ENCODE measurements around the gene PCDHGB2.
"Not testable (repeated sequence)": the region's sequence is repeated elsewhere in the genome, so short reads cannot be mapped to it uniquely, and the experiment has no call there.

Gene PCDHGB2

GRCh38 chr5:141359790-141360426 lies at the start of gene PCDHGB2:
PCDHGB2 (plus strand) TSS chr5:141359994; CDS start chr5:141360136, 142 bp downstream.
- DNase-seq, result peak; percentile 14

DNA sequence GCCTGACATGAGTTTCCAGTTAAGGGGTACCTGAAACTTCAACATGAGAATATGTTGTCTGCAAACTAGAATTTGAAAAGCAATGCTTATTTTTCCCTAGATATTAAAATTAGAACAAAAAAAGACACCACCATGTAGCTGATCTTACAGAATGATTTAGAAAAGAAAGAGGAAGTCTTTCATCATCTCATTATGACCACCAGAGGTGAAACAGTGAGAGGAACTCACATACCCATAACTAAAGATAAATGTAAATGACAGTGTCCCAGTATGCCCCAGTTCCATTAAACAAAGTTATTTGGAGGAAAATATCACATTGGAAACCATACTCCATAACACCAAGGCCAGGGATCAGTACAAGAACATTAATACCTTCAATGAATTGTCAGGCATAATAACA lies 46.1 kb upstream of the PCDHGB2 start:
- no peak for DNase-seq

DNA sequence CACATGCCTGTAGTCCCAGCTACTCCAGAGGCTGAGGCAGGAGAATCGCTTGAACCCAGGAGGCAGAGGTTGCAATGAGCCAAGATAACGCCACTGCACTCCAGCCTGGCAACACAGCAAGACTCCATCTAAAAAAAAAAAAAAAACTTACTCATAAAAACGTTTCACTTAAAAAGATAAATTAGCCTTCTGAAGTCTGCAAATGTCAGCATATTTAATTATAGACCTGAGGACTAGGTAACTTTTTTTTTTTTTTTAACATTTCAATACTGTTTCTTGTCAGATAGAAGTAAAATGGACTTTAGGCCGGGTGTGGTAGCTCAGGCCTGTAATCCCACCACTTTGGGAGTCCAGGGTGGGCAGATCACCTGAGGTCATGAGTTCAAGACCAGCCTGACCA lies 42.8 kb upstream of the PCDHGB2 start:
- DNase-seq, result not testable (repeated sequence)

- peak; percentile 53 for DNase-seq
These were observed 40.6 kb upstream of the PCDHGB2 start for GRCh38 chr5:141319202-141319601.

GRCh38 chr5:141319699-141320098 lies 40.1 kb upstream of the PCDHGB2 start:
- DNase-seq, result no peak

DNA sequence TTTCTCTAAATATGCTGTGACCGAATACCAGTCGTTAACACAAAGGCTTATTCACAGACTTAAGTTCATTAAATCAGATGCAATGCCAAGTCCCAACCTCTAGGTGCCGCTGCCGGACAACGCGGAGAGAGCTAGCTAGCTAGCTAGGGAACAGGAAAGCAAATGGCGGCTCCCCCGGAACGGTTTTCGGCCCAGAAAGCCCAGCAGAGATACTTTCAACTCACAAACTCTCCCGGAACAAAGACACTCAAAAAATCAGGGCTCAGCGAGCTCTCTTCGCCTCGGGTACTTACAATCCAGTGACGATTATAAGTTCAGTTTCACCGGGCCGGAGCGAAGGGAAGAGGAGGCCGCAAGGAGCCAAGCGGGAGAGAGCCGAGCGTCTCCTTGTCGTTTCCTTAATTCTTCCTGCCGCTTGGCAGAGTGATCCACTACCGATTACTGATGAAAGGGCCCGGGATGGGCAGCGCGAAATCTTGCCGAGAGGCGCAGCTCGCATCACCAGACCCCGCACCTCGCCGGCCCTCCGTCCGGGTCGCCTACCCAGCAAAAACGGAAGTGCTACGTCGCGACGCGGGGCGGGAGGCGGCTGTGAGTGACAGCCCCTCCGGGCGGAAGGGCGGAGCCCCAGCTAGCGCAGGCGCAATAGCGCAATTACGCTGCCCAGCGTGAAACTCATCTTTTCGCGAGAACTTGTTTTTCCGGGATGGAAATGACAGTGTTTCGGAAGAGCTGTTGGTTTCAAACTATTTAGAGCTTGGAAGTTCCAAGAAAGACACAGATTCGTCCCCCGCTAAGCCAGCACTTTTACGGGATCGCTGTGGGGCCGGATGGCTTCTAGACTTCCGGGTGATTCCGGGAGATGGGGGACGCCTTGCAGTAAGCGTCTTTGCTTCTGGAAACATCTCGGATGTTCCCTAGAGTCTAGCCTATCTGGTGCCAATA lies 39.3 kb upstream of the PCDHGB2 start, which contains the start of gene TAF7:
Gene TAF7 (minus strand): TSS at position 560 of the 945 bp plus-strand sequence. CDS start 740 bp downstream, outside the sequence.
- peak; percentile 85 for DNase-seq

GRCh38 chr5:141322261-141322660 lies 37.5 kb upstream of the PCDHGB2 start:
- DNase-seq, result no peak

DNA sequence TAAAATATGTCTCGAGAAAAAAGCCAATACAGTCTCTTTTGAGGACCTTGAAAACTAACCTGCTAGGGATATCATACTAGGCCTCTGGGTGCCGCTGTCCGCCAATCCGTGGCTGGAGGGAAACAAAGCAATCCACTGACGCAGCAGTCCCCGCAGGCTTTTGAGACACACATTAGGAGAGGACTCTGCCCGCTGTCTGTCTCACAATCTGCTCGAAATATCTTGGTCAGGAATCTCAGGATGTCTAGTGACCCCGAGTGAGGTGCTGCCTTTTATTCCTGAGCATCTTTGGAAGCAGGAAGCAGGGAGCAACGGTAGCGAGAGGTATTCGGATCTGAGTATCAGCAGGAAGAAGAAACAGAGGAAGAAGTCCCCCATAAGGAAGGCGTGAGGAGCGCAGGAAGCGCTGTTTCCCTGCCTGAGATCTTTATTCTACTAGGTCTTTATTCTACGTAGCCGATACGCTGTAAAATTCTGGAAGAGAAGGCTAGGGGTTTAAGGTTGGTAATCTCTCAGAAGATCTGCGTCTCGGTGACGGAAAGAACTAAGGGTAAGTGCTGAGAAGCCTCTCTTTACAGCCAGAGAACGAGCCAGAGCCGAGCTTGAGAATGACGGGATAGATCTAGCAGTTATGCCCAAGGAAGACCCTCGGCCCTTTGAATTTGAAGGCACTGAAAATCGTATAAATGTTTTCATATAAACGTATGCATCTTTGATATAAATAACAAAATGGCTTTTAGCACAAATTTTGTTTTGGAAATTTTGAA lies 33.5 kb upstream of the PCDHGB2 start:
- DNase-seq, result no peak

DNA sequence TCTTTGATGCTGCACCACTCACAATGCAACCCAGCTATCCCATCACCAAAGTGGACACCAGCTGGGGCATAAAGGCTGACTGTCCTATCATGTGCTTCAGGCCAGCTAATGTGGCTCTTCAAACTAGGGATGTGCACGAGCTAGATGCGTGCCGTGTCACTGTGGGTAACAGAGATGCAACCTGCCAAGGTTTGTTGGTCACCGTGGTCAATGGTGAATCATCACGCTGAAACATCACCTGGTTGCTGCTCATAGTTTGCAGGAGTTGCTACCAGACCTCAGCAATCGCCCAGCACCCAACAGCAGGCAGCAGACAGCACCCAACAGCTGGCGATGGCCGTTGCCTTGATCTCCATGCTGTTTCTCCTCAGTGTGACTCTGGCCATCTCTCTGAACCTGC lies 31.6 kb upstream of the PCDHGB2 start:
- no peak for DNase-seq

- peak; percentile 13 for DNase-seq
These were observed 29.3 kb upstream of the PCDHGB2 start, which contains the start of gene PCDHGA1 for GRCh38 chr5:141330299-141331080. PCDHGA1 (plus strand) TSS chr5:141330514.

DNA sequence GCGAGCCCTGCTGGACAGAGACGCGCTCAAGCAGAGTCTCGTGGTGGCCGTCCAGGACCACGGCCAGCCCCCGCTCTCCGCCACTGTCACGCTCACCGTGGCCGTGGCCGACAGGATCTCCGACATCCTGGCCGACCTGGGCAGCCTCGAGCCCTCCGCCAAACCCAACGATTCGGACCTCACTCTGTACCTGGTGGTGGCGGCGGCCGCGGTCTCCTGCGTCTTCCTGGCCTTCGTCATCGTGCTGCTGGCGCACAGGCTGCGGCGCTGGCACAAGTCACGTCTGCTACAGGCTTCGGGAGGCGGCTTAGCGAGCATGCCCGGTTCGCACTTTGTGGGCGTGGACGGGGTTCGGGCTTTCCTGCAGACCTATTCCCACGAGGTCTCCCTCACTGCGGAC lies 27.2 kb upstream of the PCDHGB2 start:
- DNase-seq, result not testable (repeated sequence)

GRCh38 chr5:141338538-141339306 lies 21.1 kb upstream of the PCDHGB2 start, which contains the start of gene PCDHGA2:
PCDHGA2 (plus strand) TSS chr5:141338760.
- peak; percentile 20 for DNase-seq

- DNase-seq, result not testable (repeated sequence)
These were observed 18.9 kb upstream of the PCDHGB2 start for GRCh38 chr5:141340781-141341354.

GRCh38 chr5:141342773-141343172 lies 17.0 kb upstream of the PCDHGB2 start:
- no peak for DNase-seq

DNA sequence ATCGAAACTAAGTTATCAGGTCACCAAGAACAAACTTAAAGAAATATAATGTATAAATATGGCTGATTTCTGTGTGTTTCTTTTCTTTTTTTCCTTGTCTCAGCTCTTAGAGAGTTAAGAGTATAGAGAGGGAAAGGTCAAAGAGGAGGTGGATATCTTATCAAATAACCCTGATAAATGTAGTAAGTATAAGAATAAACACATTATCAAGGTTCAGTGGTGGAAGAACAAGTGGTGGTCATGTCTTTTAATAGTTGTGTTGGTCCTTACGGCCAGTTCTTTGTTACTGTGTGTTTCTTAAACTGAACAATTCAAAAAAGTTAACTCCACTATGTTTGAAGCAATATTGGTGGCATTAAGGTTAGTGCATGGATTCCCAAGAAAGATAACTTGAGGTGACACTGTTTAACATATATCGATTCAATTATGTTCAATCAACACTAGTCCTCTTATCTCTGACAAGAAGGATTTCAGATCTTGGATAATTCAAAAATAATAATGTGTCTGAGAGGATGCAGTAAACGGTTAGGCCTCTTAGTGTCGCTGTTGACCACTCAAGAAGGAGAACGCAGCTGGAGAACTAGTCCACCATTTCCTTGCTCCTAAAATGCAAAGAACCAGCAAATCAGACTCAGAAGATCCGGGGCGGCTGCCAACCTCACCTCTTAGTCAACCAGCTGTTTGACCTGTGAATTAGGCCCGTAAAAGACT lies 16.4 kb upstream of the PCDHGB2 start, which contains the start of gene PCDHGA3:
Gene PCDHGA3 (plus strand): TSS at position 588 of the 711 bp plus-strand sequence. CDS start 205 bp downstream, outside the sequence.
- no peak for DNase-seq

DNA sequence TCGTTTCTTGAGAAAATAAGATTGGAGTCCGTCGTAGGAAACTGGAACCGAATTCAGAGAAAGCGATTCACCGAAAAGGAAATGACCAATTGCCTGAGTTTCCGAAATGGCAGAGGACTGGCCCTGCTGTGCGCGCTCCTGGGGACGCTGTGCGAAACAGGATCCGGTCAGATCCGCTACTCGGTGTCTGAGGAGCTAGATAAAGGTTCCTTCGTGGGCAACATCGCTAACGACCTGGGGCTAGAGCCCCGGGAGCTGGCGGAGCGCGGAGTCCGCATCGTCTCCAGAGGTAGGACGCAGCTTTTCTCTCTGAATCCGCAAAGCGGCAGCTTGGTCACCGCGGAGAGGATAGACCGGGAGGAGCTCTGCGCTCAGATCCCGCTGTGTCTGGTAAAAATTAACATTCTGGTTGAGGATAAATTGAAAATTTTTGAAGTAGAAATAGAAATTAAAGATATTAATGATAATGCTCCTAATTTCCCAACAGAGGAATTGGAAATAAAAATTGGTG lies 15.8 kb upstream of the PCDHGB2 start:
- DNase-seq, result no peak

DNA sequence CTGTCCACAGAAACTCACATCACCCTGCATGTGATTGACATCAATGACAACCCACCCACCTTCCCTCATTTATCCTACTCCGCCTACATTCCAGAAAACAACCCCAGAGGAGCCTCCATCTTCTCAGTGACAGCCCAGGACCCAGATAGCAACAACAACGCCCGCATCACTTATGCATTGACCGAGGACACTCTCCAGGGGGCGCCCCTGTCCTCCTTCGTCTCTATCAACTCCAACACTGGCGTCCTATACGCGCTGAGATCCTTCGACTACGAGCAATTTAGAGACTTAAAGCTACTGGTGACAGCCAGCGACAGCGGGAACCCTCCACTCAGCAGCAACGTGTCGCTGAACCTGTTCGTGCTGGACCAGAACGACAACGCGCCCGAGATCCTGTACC lies 14.5 kb upstream of the PCDHGB2 start:
- no peak for DNase-seq

DNA sequence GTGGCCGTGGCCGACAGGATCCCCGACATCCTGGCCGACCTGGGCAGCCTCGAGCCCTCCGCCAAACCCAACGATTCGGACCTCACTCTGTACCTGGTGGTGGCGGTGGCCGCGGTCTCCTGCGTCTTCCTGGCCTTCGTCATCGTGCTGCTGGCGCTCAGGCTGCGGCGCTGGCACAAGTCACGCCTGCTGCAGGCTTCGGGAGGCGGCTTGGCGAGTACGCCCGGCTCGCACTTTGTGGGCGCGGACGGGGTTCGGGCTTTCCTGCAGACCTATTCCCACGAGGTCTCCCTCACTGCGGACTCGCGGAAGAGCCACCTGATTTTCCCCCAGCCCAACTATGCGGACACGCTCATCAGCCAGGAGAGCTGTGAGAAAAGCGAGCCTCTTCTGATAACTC lies 13.8 kb upstream of the PCDHGB2 start:
- not testable (repeated sequence) for DNase-seq

GRCh38 chr5:141349917-141350619 lies 9.7 kb upstream of the PCDHGB2 start, which contains the start of gene PCDHGB1:
PCDHGB1 (plus strand) TSS chr5:141350099; CDS start chr5:141350261, 162 bp downstream.
- DNase-seq, result peak; percentile 38

Measured in NCI-H226 (cell line).